GM18873 (cell line): Measurements from ENCODE around the gene FAAP20.

ENCODE experiments used
- ATAC-seq: cut with Tn5 transposase; IDR thresholded peaks from one replicate; pipeline ENCODE4 v1.9.1; 2021; ENCODE audit warnings: mild to moderate bottlenecking, moderate library complexity, moderate number of reproducible peaks; ENCODE audit not compliant: unreplicated experiment, low FRiP score

The FAAP20 gene

GRCh38 chr1:2194319-2194897 lies at the start of gene FAAP20:
Gene FAAP20 (minus strand): TSS chr1:2194772. CDS start chr1:2194749, 23 bp downstream.
- ATAC-seq: peak; percentile 26

- ATAC-seq: no peak
Observed at GRCh38 chr1:2242814-2243725, 48.5 kb upstream of the FAAP20 start.

GRCh38 chr1:2241820-2242219 lies 47.2 kb upstream of the FAAP20 start:
- ATAC-seq: no peak

GRCh38 chr1:2240270-2241156 lies 45.9 kb upstream of the FAAP20 start:
- no peak for ATAC-seq

- no peak for ATAC-seq
Observed at GRCh38 chr1:2239384-2239985, 44.9 kb upstream of the FAAP20 start.

GRCh38 chr1:2239013-2239370 lies 44.4 kb upstream of the FAAP20 start:
- no peak for ATAC-seq

GRCh38 chr1:2238361-2239012 lies 43.9 kb upstream of the FAAP20 start:
- ATAC-seq: no peak

- ATAC-seq: no peak
Observed at GRCh38 chr1:2237773-2238172, 43.2 kb upstream of the FAAP20 start.

- no peak for ATAC-seq
Observed at GRCh38 chr1:2236695-2237677, 42.4 kb upstream of the FAAP20 start.

- no peak for ATAC-seq
Observed at GRCh38 chr1:2235300-2235998, 40.9 kb upstream of the FAAP20 start.

GRCh38 chr1:2234762-2235113 lies 40.2 kb upstream of the FAAP20 start:
- ATAC-seq: no peak

- no peak for ATAC-seq
Observed at GRCh38 chr1:2233997-2234761, 39.6 kb upstream of the FAAP20 start.

- ATAC-seq: no peak
Observed at GRCh38 chr1:2233468-2233867, 38.9 kb upstream of the FAAP20 start.

GRCh38 chr1:2232916-2233438 lies 38.4 kb upstream of the FAAP20 start:
- ATAC-seq: no peak

- no peak for ATAC-seq
Observed at GRCh38 chr1:2232255-2232915, 37.8 kb upstream of the FAAP20 start.

GRCh38 chr1:2231532-2232254 lies 37.1 kb upstream of the FAAP20 start:
- ATAC-seq: no peak
